IPS-15b (cell line): Measurements from ENCODE around the gene TMEM234.

Source experiments
- H3K27me3 ChIP-seq: one replicate; pipeline ENCODE4 v1.6.1; 2013; ENCODE audit warnings: low read length; ENCODE audit not compliant: control insufficient read depth, insufficient read depth
- H3K36me3 ChIP-seq: one replicate; pipeline ENCODE4 v1.6.1; 2013; ENCODE audit warnings: low read length; ENCODE audit not compliant: control insufficient read depth, insufficient read depth
- H3K4me1 ChIP-seq: one replicate; pipeline ENCODE4 v1.6.1; 2013; ENCODE audit warnings: mild to moderate bottlenecking, low read length; ENCODE audit not compliant: control insufficient read depth, insufficient read depth
- H3K4me3 ChIP-seq: one replicate; pipeline ENCODE4 v1.5.1; 2013; ENCODE audit warnings: low read depth, low read length
- H3K9ac ChIP-seq: one replicate; pipeline ENCODE4 v1.6.1; 2013; ENCODE audit warnings: low read depth, mild to moderate bottlenecking, low read length
- H3K9me3 ChIP-seq: one replicate; pipeline ENCODE4 v1.6.1; 2013; ENCODE audit warnings: mild to moderate bottlenecking, low read length; ENCODE audit not compliant: control insufficient read depth, insufficient read depth

Gene TMEM234

GRCh38 chr1:32180186-32181060, 41.7 kb downstream of the TMEM234 start:
- H3K27me3 ChIP-seq = no peaks in the 10 kb centered on the region
- peaks cover 11% of the 10 kb centered on the region for H3K4me1 ChIP-seq
- peak overlapping the region; percentile 81 for H3K4me3 ChIP-seq
- peaks cover 26% of the 10 kb centered on the region for H3K36me3 ChIP-seq
- peak overlapping the region; percentile 90 for H3K9ac ChIP-seq
- no peaks in the 10 kb centered on the region for H3K9me3 ChIP-seq

GRCh38 chr1:32179443-32180185, 42.5 kb downstream of the TMEM234 start, which contains the start of gene TXLNA:
Gene TXLNA (plus strand): TSS chr1:32179675. CDS start chr1:32180346, 671 bp downstream.
- H3K27me3 ChIP-seq = no peaks in the 10 kb centered on the region
- peaks cover 11% of the 10 kb centered on the region for H3K4me1 ChIP-seq
- H3K36me3 ChIP-seq = peaks cover 20% of the 10 kb centered on the region

GRCh38 chr1:32179193-32179442, 43.0 kb downstream of the TMEM234 start:
- Histone ChIP-seq H3K4me3 (peak overlapping the region; percentile 81), H3K9ac (peak overlapping the region; percentile 67), H3K27me3 (no peaks in the 10 kb centered on the region), H3K4me1 (peaks cover 11% of the 10 kb centered on the region), H3K9me3 (no peaks in the 10 kb centered on the region), H3K36me3 (peaks cover 15% of the 10 kb centered on the region)

More at GRCh38 chr1:32179443-32180185, 42.5 kb downstream of the TMEM234 start, which contains the start of gene TXLNA:
- Histone ChIP-seq H3K9me3 (no peaks in the 10 kb centered on the region), H3K4me3 (peak within 1 kb of the TSS; percentile 81), H3K9ac (peak within 1 kb of the TSS; percentile 90)

GRCh38 chr1:32178380-32179192, 43.6 kb downstream of the TMEM234 start:
- peaks cover 12% of the 10 kb centered on the region for H3K36me3 ChIP-seq
- peak overlapping the region; percentile 81 for H3K4me3 ChIP-seq
- H3K9ac ChIP-seq = peak overlapping the region; percentile 67
- no peaks in the 10 kb centered on the region for H3K27me3 ChIP-seq
- peaks cover 11% of the 10 kb centered on the region for H3K4me1 ChIP-seq
- H3K9me3 ChIP-seq = no peaks in the 10 kb centered on the region

GRCh38 chr1:32172621-32173245, 49.4 kb downstream of the TMEM234 start:
- Histone ChIP-seq H3K4me3 (no peak overlapping the region), H3K27me3 (no peaks in the 10 kb centered on the region), H3K4me1 (peaks cover under 1% of the 10 kb centered on the region), H3K9me3 (no peaks in the 10 kb centered on the region), H3K9ac (no peak overlapping the region), H3K36me3 (peaks cover 38% of the 10 kb centered on the region)

- H3K9ac ChIP-seq = no peak overlapping the region
- H3K9me3 ChIP-seq = no peaks in the 10 kb centered on the region
- H3K36me3 ChIP-seq = peaks cover 46% of the 10 kb centered on the region
- no peaks in the 10 kb centered on the region for H3K4me1 ChIP-seq
- no peak overlapping the region for H3K4me3 ChIP-seq
- no peaks in the 10 kb centered on the region for H3K27me3 ChIP-seq
Measured at GRCh38 chr1:32170991-32171390, 51.2 kb downstream of the TMEM234 start.
